Measurements from ENCODE around the gene KANSL2.

GRCh38 chr12:48712209-48712608 lies 30.2 kb upstream of the KANSL2 start:
- no peak for TF ChIP-seq SMC3 (conservative IDR thresholded peaks at IDR 0.05; ENCODE audit: insufficient read depth, low read depth, low read length)
- TF ChIP-seq RFX5 (IDR thresholded peaks at IDR 0.05; ENCODE audit: low read depth, low read length): no peak
- no peak for TF ChIP-seq ERF (CRISPR knock-in tag; IDR thresholded peaks at IDR 0.05)
- TF ChIP-seq NFYB (IDR thresholded peaks at IDR 0.05; ENCODE audit: extremely low read depth, insufficient read length): no peak
- TF ChIP-seq RBM25 (IDR thresholded peaks at IDR 0.05; ENCODE audit: low read depth, low read length, severe bottlenecking): no peak

Measured in K562 (cell line).